Effector memory CD4-positive, alpha-beta T cell (primary cell): ENCODE data around the gene CPVL.

Experiments used
- DNase-seq, 3 donors: peaks; one replicate each; pipeline ENCODE4 v3.0.0-alpha.2; 2020
- H3K27ac ChIP-seq: 2 replicates; pipeline ENCODE4 v1.7.0; 2013; ENCODE audit warnings: mild to moderate bottlenecking, low read length, moderate library complexity; ENCODE audit not compliant: insufficient read depth, poor library complexity, severe bottlenecking
- H3K27me3 ChIP-seq: replicated peaks from 2 replicates; pipeline ENCODE4 v1.7.0; 2013; ENCODE audit warnings: mild to moderate bottlenecking, low read length; ENCODE audit not compliant: insufficient read depth, control insufficient read depth, poor library complexity, severe bottlenecking
- H3K36me3 ChIP-seq: 2 replicates; pipeline ENCODE4 v1.7.0; 2013; ENCODE audit warnings: mild to moderate bottlenecking, low read length, moderate library complexity; ENCODE audit not compliant: control insufficient read depth, insufficient read depth
- H3K4me1 ChIP-seq: 2 replicates; pipeline ENCODE4 v1.7.0; 2013; ENCODE audit warnings: low read length, mild to moderate bottlenecking; ENCODE audit not compliant: control insufficient read depth, insufficient read depth, poor library complexity, severe bottlenecking
- H3K4me3 ChIP-seq: 2 replicates; pipeline ENCODE4 v1.7.0; 2013; ENCODE audit warnings: low read length, low read depth, mild to moderate bottlenecking; ENCODE audit not compliant: insufficient read depth, poor library complexity, severe bottlenecking
- H3K9me3 ChIP-seq: 2 replicates; pipeline ENCODE4 v1.7.0; 2013; ENCODE audit warnings: mild to moderate bottlenecking, low read length, moderate library complexity; ENCODE audit not compliant: control insufficient read depth

The CPVL gene

GRCh38 chr7:29013082-29013695 is 133.1 kb downstream of the CPVL start:
- Histone ChIP-seq H3K9me3 (no peaks in the 10 kb centered on the region), H3K4me1 (no peaks in the 10 kb centered on the region), H3K27ac (no peak overlapping the region), H3K36me3 (no peaks in the 10 kb centered on the region), H3K27me3 (no peaks in the 10 kb centered on the region), H3K4me3 (no peak overlapping the region)
- DNase-seq = no peak

- Histone ChIP-seq H3K27ac (no peak overlapping the region), H3K4me3 (no peak overlapping the region), H3K9me3 (no peaks in the 10 kb centered on the region), H3K36me3 (no peaks in the 10 kb centered on the region), H3K27me3 (no peaks in the 10 kb centered on the region), H3K4me1 (no peaks in the 10 kb centered on the region)
- no peak for DNase-seq
Observed at GRCh38 chr7:29009947-29010346, 136.4 kb downstream of the CPVL start.

GRCh38 chr7:29008590-29008989 is 137.7 kb downstream of the CPVL start:
- Histone ChIP-seq H3K36me3 (no peaks in the 10 kb centered on the region), H3K4me3 (no peak overlapping the region), H3K9me3 (no peaks in the 10 kb centered on the region), H3K27ac (no peak overlapping the region), H3K27me3 (no peaks in the 10 kb centered on the region), H3K4me1 (no peaks in the 10 kb centered on the region)
- DNase-seq = no peak

- DNase-seq = no peak
- H3K27ac ChIP-seq = no peak overlapping the region
- no peaks in the 10 kb centered on the region for H3K9me3 ChIP-seq
- no peaks in the 10 kb centered on the region for H3K36me3 ChIP-seq
- no peaks in the 10 kb centered on the region for H3K27me3 ChIP-seq
- no peak overlapping the region for H3K4me3 ChIP-seq
- H3K4me1 ChIP-seq = no peaks in the 10 kb centered on the region
Observed at GRCh38 chr7:29007127-29007526, 139.2 kb downstream of the CPVL start.

GRCh38 chr7:29005829-29006228 is 140.5 kb downstream of the CPVL start:
- Histone ChIP-seq H3K27me3 (no peaks in the 10 kb centered on the region), H3K27ac (no peak overlapping the region), H3K4me3 (no peak overlapping the region), H3K4me1 (no peaks in the 10 kb centered on the region), H3K9me3 (no peaks in the 10 kb centered on the region), H3K36me3 (no peaks in the 10 kb centered on the region)
- DNase-seq = no peak

- Histone ChIP-seq H3K27me3 (no peaks in the 10 kb centered on the region), H3K27ac (no peak overlapping the region), H3K4me1 (no peaks in the 10 kb centered on the region), H3K36me3 (no peaks in the 10 kb centered on the region), H3K9me3 (no peaks in the 10 kb centered on the region), H3K4me3 (no peak overlapping the region)
- no peak for DNase-seq
Observed at GRCh38 chr7:29005406-29005805, 140.9 kb downstream of the CPVL start.

- Histone ChIP-seq H3K36me3 (no peaks in the 10 kb centered on the region), H3K27me3 (no peaks in the 10 kb centered on the region), H3K4me3 (no peak overlapping the region)
Observed at GRCh38 chr7:29003703-29004102, 142.6 kb downstream of the CPVL start.

GRCh38 chr7:29000717-29001076 is 145.6 kb downstream of the CPVL start:
- Histone ChIP-seq H3K9me3 (no peaks in the 10 kb centered on the region), H3K27me3 (no peaks in the 10 kb centered on the region), H3K36me3 (no peaks in the 10 kb centered on the region), H3K27ac (no peak overlapping the region), H3K4me1 (no peaks in the 10 kb centered on the region), H3K4me3 (no peak overlapping the region)
- DNase-seq = no peak

More at GRCh38 chr7:29003703-29004102, 142.6 kb downstream of the CPVL start:
- H3K9me3 ChIP-seq = no peaks in the 10 kb centered on the region
- H3K27ac ChIP-seq = no peak overlapping the region
- H3K4me1 ChIP-seq = no peaks in the 10 kb centered on the region
- no peak for DNase-seq

GRCh38 chr7:28999895-29000716 is 146.2 kb downstream of the CPVL start:
- Histone ChIP-seq H3K4me1 (no peaks in the 10 kb centered on the region), H3K27ac (no peak overlapping the region), H3K36me3 (no peaks in the 10 kb centered on the region), H3K4me3 (no peak overlapping the region), H3K27me3 (no peaks in the 10 kb centered on the region), H3K9me3 (no peaks in the 10 kb centered on the region)
- DNase-seq = no peak

- no peak overlapping the region for H3K27ac ChIP-seq
- no peaks in the 10 kb centered on the region for H3K9me3 ChIP-seq
- no peaks in the 10 kb centered on the region for H3K36me3 ChIP-seq
- no peak for DNase-seq
- H3K4me3 ChIP-seq = no peak overlapping the region
- H3K4me1 ChIP-seq = no peaks in the 10 kb centered on the region
- no peaks in the 10 kb centered on the region for H3K27me3 ChIP-seq
Observed at GRCh38 chr7:28999427-28999826, 146.9 kb downstream of the CPVL start.
